GM12865 (cell line): ENCODE measurements around the gene NR1I2.

ENCODE experiments used
- DNase-seq: peaks from one replicate; pipeline ENCODE4 v3.0.0; 2010; ENCODE audit warnings: low read depth
- H3K4me3 ChIP-seq: 2 replicates; pipeline ENCODE4 v1.5.1; 2011; ENCODE audit warnings: mild to moderate bottlenecking, low read depth, low read length, control low read depth
- TF ChIP-seq, protein P1 (sequence below): IDR thresholded peaks from 2 replicates; pipeline ENCODE4 v1.5.1; 2011; ENCODE audit warnings: low read length, control low read depth, low read depth, inconsistent platforms; ENCODE audit not compliant: insufficient read depth; ENCODE audit errors: missing control alignments

NR1I2 gene

GRCh38 chr3:119864476-119864875 lies 82.6 kb downstream of the NR1I2 start:
- DNase-seq: no peak
- no peak overlapping the region for H3K4me3 ChIP-seq
- TF ChIP-seq, protein P1, sequence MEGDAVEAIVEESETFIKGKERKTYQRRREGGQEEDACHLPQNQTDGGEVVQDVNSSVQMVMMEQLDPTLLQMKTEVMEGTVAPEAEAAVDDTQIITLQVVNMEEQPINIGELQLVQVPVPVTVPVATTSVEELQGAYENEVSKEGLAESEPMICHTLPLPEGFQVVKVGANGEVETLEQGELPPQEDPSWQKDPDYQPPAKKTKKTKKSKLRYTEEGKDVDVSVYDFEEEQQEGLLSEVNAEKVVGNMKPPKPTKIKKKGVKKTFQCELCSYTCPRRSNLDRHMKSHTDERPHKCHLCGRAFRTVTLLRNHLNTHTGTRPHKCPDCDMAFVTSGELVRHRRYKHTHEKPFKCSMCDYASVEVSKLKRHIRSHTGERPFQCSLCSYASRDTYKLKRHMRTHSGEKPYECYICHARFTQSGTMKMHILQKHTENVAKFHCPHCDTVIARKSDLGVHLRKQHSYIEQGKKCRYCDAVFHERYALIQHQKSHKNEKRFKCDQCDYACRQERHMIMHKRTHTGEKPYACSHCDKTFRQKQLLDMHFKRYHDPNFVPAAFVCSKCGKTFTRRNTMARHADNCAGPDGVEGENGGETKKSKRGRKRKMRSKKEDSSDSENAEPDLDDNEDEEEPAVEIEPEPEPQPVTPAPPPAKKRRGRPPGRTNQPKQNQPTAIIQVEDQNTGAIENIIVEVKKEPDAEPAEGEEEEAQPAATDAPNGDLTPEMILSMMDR: no peak
